T1000 (cell line): ENCODE data around the gene PRX.
A peak's percentile ranks its signal among the peaks of the same experiment; 100 is the strongest.

Source experiments
- DNase-seq: peaks from one replicate; lab custom pipeline; 2025; ENCODE audit warnings: mixed read lengths; lab: John Stamatoyannopoulos, UW

The PRX gene

GRCh38 chr19:40365613-40366401, 47.4 kb downstream of the PRX start:
- no peak for DNase-seq

- DNase-seq, result no peak
These were observed 48.2 kb downstream of the PRX start for GRCh38 chr19:40365010-40365409.

DNA sequence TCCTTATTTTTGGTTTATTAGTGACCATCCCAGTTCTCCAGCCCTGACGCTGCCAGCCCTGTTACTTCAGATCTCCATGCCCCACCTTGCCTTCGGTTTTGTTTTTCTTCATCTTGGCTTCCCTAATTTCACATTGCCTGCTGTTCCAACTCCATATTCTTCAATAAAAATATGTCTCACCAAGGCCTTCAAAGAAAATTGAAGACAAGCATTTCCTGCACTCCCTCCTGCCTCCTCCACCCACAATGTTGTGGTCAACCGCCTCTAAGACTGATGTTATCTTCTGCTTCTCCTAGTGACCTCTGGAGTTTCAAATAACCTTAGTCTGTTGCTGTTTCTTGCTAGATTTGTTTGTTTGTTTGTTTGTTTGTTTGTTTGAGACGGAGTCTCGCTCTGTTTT, 50.1 kb downstream of the PRX start:
- DNase-seq, result no peak

DNA sequence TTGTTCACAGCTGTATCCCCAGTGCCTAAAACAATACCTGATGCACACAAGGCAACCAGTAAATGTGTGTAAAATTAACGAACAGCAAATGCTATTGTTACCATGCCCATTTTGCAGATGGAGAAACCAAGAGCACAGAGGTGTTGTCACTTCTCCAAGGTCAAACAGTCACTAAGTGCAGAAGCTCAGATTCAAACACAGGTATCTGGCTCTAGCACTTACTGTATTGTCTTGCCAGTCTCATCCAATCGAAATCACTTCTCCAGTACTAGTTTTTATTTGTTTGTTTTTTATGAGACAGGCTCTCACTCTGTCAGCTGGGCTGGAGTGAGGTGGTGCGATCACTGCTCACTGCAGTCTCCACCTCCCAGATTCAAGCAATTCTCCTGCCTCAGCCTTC, 51.0 kb downstream of the PRX start:
- no peak for DNase-seq

DNA sequence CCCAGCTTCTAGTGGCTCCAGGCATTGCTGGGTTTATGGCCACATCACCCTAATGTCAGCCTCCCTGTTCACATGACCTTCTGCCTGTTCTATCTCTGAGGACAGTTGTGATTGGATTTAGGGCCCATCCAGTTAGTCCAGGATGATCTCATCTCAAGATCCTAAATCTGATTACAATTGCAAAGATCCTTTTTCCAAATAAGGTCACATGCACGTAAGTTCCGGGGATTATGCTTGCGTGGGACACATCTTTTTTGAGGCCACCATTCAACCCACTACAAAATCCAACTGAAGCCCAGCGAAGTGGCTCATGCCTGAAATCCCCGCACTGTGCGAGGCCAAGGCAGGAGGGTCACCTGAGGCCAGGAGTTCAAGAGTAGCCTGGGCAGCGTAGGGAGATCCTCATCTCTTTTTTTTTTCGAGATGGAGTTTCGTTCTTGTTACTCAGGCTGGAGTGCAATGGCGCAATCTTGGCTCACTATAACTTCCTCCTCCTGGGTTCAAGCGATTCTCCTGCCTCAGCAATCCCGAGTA, 52.4 kb downstream of the PRX start:
- DNase-seq, result no peak

DNA sequence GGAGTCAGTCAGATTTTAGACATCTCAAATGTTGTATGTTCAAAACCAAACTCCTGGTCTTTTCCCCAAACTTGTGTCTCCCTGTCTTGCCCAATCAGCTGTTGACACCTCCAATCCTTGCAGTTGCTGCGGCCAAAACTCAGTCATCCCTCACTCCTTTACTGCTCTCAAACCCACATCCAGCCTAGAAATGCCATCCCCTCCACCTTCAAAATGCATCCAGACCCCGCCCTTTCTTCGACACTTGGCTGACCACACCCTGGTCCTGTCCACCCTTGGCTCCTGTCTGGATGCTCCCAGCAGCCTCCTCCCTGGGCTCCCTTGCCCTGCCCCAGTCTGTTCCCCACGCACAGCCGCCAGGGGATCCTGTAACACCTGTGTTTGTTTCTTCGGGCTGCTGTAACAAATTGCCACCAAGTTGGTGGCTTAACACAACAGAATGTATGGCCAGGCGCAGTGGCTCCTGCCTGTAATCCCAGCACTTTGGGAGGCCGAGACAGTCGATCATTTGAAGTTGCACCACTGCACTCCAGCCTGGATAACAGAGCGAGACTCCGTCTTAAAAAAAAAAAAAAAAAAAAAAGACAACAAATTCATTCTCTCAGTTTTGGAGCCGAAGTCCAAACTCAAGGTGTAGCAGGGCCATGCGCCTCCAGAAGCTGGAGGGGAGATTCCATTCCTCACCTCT, 53.0 kb downstream of the PRX start:
- DNase-seq, result no peak

DNA sequence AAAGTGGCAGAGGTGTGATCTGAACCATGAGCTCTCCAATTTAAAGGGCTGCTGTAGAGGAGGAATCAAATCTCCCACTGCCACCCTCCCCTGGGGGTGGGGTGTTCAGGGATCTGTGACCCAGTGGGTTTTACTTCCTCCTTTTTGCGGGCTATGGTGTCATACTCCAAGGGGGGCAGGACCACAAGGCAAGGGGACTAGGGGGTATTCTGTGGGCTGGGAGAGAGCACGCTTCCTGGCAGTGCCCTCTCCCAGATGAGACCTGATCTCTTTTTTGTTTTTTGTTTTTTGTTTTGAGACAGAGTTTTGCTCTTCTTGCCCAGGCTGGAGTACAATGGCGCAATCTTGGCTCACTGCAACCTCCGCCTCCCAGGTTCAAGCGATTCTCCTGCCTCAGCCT, 54.4 kb downstream of the PRX start:
- no peak for DNase-seq

DNA sequence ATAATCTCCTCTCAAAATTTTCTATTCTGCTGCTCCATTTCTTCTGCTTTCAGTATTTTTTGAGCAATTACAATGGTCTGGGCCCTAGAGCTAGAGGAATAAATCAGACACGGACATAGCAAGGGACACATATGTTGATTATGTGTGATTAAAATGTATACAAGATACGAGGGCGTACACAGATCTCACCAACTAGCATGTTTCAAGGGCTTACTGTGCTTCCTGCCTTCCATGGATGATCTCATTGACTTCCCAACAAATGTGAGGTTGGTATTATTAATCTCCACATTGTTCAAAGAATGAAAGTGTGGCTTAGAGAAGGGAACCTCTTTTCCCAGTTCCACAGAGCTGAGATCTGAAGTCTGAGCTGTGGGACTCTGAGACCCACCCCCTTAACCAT, 55.5 kb downstream of the PRX start:
- no peak for DNase-seq

DNA sequence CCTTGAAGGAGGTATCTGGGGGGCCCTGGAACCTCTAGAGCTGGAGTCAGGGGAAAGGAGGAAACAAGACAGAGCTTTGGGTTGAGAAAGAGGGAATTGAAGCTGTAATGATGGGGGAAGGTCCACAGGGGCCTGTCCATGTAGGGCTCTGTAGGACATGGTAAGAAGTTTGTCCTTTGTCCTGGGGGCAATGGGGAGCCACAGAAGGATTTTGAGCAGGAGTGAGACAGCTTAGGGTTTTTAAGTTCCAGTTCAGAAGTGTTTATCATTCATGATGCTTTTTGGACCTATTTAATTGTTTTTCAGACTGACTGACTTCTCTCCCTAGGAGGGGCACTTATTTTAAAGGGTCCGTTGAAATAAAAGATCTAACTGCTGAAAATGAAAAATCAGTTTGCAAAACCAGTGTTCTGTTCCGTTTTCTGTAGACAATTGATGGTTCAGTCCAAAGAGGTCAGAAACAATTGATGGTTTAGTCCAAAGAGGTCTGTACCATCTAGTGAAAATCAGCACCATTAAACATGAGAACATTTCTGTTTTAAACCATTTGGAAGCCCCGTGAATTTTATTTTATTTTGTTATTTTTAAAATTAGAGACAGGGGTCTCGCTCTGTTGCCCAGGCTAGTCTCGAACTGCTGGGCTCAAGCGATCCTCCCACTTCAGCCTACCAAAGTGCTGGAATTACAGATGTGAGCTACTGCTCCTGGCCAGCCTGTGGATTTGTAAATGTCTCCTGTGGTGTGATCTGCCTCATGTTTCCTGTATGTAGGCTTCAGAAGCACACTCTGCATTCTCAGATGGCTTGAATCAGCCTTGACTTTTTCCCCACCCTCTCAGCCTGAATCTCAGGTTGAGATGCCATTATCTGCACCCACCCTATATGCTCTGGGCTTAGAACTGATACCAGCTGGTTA, 56.2 kb downstream of the PRX start:
- DNase-seq, result no peak

- no peak for DNase-seq
These were observed 57.0 kb downstream of the PRX start for GRCh38 chr19:40355975-40356680.

- no peak for DNase-seq
These were observed 64.1 kb downstream of the PRX start for GRCh38 chr19:40348961-40349507.

DNA sequence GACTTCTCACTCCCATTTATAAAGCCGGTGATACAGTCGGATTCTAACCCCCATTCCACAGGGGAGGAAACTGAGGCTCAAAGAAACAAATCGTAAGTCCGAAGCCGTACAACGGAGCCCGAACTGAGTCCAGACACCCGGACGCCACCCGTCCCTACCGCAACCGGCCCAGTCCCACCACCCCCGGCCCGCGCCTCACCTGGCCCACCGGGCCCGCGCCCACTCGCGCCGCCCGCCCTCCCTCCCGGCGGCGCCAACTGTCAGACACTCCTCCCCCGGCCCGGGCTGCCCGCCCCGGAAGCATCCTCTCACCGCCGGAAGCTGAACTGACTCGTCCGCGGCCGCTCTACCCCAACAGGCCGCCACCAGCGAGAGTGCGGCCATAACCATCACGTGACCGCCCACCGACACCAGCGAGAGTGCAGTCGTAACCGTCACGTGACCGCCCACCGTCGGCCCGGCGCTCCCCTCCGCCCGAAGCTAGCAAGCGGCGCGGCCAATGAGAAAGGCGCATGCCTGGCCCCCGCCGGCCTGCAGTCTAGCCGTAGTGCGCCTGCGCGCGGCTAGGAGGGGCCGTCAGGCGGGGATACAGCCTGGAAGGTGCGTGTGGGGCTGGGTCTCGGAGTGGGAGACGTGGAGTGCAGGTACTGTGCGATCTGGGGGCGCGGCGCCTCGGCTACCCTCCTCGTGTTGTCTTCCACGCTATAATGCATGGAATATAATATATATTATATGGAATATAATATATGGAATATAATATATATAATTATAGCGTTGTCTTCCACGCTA, 64.9 kb downstream of the PRX start, which contains the start of the genes C19orf47 and PLD3:
Gene C19orf47 (minus strand): TSS at position 273 of the 789 bp plus-strand sequence. CDS start 6,540 bp downstream, outside the sequence.
Gene PLD3 (plus strand): TSS at position 571 of the 789 bp plus-strand sequence. CDS start 17,789 bp downstream, outside the sequence.
- peak; percentile 98 for DNase-seq

GRCh38 chr19:40344422-40344821, 68.8 kb downstream of the PRX start:
- no peak for DNase-seq
